Left ventricle myocardium inferior (tissue), 1 donor: ENCODE results near the gene KCNN2. TPM values are rescaled to one million over a fixed set of nuclear protein-coding genes. Genes with fewer than 3 reads are reported as not detected.

Source experiments
- DNase-seq: peaks from one replicate; pipeline ENCODE4 v3.0.0-alpha.2; 2020
- H3K27ac ChIP-seq: fragments of 200-600 bp; replicated peaks from 2 replicates; pipeline ENCODE4 v1.8.0; 2021
- H3K27me3 ChIP-seq: fragments of 200-600 bp; 2 replicates; pipeline ENCODE4 v1.8.0; 2021; ENCODE audit warnings: low read depth
- H3K36me3 ChIP-seq: fragments of 200-600 bp; 2 replicates; pipeline ENCODE4 v1.8.0; 2021
- H3K4me1 ChIP-seq: fragments of 200-600 bp; 2 replicates; pipeline ENCODE4 v1.8.0; 2021
- H3K4me3 ChIP-seq: fragments of 200-600 bp; 2 replicates; pipeline ENCODE4 v1.8.0; 2021; ENCODE audit warnings: mild to moderate bottlenecking, moderate library complexity
- H3K9me3 ChIP-seq: fragments of 200-600 bp; replicated peaks from 2 replicates; pipeline ENCODE4 v1.8.0; 2021
- intact Hi-C: fragments of 100-400 bp; cut with micrococcal nuclease; formaldehyde crosslinking; loops from one replicate; pipeline ENCODE4 v1.11.0; 2022
- total RNA-seq: library from RNA; stranded (reverse); fragmentation: NEBNext Ultra II Directional; extraction: Animal tissue kit (Norgen Biotek cat#: 25700); gene quantifications from one replicate; pipeline ENCODE4 v1.2.1, GENCODE V29; 2021
- TF ChIP-seq, protein P1 (sequence below): fragments of 200-600 bp; IDR thresholded peaks from 2 replicates; pipeline ENCODE4 v1.8.0; 2021; ENCODE audit warnings: antibody characterized with exemption, mild to moderate bottlenecking, borderline replicate concordance
- donor health status: DM: no; HTN: yes; CAD: no; lungs with severe emphysema.

The KCNN2 gene
- total RNA-seq, 1 donor from 2014 or later, result 7.2 TPM

DNA sequence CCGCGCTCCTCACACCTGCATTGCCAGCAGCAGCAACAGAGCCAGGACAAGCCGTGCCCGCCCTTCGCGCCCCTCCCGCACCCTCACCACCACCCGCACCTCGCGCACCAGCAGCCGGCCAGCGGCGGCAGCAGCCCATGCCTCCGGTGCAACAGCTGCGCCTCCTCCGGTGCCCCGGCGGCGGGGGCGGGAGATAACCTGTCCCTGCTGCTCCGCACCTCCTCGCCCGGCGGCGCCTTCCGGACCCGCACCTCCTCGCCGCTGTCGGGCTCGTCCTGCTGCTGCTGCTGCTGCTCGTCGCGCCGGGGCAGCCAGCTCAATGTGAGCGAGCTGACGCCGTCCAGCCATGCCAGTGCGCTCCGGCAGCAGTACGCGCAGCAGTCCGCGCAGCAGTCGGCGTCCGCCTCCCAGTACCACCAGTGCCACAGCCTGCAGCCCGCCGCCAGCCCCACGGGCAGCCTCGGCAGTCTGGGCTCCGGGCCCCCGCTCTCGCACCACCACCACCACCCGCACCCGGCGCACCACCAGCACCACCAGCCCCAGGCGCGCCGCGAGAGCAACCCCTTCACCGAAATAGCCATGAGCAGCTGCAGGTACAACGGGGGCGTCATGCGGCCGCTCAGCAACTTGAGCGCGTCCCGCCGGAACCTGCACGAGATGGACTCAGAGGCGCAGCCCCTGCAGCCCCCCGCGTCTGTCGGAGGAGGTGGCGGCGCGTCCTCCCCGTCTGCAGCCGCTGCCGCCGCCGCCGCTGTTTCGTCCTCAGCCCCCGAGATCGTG lies 517 bp downstream of the KCNN2 start:
- TF ChIP-seq, protein P1, sequence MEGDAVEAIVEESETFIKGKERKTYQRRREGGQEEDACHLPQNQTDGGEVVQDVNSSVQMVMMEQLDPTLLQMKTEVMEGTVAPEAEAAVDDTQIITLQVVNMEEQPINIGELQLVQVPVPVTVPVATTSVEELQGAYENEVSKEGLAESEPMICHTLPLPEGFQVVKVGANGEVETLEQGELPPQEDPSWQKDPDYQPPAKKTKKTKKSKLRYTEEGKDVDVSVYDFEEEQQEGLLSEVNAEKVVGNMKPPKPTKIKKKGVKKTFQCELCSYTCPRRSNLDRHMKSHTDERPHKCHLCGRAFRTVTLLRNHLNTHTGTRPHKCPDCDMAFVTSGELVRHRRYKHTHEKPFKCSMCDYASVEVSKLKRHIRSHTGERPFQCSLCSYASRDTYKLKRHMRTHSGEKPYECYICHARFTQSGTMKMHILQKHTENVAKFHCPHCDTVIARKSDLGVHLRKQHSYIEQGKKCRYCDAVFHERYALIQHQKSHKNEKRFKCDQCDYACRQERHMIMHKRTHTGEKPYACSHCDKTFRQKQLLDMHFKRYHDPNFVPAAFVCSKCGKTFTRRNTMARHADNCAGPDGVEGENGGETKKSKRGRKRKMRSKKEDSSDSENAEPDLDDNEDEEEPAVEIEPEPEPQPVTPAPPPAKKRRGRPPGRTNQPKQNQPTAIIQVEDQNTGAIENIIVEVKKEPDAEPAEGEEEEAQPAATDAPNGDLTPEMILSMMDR, result peak; percentile 11
- no peaks in the 10 kb centered on the region for H3K36me3 ChIP-seq
- peak overlapping the region; percentile 75 for H3K27ac ChIP-seq
- peaks cover 40% of the 10 kb centered on the region for H3K4me1 ChIP-seq
- peak overlapping the region; percentile 80 for H3K4me3 ChIP-seq
- H3K9me3 ChIP-seq, result no peaks in the 10 kb centered on the region
- peak; percentile 16 for DNase-seq
- H3K27me3 ChIP-seq, result peaks cover 44% of the 10 kb centered on the region
- intact Hi-C loops, result no loop called here

DNA sequence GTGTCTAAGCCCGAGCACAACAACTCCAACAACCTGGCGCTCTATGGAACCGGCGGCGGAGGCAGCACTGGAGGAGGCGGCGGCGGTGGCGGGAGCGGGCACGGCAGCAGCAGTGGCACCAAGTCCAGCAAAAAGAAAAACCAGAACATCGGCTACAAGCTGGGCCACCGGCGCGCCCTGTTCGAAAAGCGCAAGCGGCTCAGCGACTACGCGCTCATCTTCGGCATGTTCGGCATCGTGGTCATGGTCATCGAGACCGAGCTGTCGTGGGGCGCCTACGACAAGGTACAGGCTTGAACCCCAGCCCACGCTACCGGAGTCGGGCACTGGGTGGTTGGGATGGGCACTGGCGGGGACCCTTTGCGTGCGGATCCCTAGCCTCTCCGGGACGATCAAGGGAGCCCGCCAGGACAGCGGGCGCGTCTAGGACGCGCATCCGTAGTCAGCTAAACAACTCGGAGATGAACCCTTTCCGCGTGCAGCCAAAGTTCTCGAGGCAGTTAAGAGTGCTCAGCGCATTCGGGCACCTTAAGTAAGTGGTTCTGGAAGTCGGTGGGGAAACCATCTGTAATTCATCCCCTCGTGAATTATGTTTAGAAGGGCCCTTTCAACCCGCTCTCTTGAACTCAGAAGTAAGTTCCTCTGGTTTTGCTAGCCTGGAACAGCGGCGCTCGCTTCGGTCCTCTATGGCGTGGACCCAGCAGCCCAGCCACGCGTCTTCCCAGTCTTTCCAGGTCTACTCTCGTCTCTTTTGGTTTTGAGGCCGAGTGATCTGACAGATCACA lies 1.3 kb downstream of the KCNN2 start:
- no peaks in the 10 kb centered on the region for H3K9me3 ChIP-seq
- DNase-seq, result no peak
- H3K27me3 ChIP-seq, result peaks cover 44% of the 10 kb centered on the region
- H3K36me3 ChIP-seq, result no peaks in the 10 kb centered on the region
- TF ChIP-seq, protein P1, result no peak
- intact Hi-C loops, result no loop called here
- H3K27ac ChIP-seq, result peak overlapping the region; percentile 75
- H3K4me1 ChIP-seq, result peaks cover 40% of the 10 kb centered on the region
- peak overlapping the region; percentile 80 for H3K4me3 ChIP-seq

DNA sequence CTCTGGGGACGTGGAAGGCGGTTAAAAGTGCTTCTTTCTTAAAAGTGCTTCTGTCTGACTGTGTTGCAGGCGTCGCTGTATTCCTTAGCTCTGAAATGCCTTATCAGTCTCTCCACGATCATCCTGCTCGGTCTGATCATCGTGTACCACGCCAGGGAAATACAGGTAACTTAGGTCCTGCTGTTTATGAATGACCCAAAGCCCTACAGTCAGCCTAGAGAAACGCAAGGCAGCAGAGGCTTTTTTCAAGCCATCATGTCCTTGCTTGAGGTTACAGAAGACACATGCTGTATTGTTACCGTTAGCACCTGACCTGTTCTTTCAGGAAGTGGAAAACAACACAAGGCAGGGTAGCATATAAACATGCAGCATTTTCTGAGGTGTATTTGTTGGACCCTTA lies 2.0 kb downstream of the KCNN2 start:
- Histone ChIP-seq H3K27ac (no peak overlapping the region), H3K4me3 (peak overlapping the region; percentile 80), H3K36me3 (no peaks in the 10 kb centered on the region), H3K27me3 (peaks cover 44% of the 10 kb centered on the region), H3K4me1 (peaks cover 40% of the 10 kb centered on the region), H3K9me3 (no peaks in the 10 kb centered on the region)
- intact Hi-C loops, result no loop called here
- no peak for DNase-seq
- TF ChIP-seq, protein P1, result no peak

DNA sequence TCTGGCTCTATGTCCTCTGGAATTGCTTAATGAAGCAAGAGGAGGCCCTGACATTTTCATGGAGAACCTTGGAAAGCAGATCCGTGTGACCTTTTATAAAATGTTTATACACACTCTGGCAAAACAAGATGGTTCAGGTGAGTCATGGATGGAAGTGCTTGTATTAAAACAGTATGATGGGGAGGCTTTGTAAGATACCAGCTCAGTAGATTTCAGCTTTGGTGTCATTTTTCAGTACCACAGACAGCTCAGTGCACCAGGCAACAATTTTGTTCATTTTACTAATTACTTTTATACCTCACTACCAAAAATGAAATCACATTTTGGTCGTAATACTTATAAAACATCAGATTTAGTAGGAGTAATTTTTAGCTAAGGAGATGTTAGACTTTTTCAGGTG lies 5.2 kb downstream of the KCNN2 start:
- H3K27me3 ChIP-seq, result peaks cover 24% of the 10 kb centered on the region
- intact Hi-C loops, result no loop called here
- no peak for DNase-seq
- H3K9me3 ChIP-seq, result no peaks in the 10 kb centered on the region
- H3K27ac ChIP-seq, result no peak overlapping the region
- TF ChIP-seq, protein P1, result no peak
- H3K36me3 ChIP-seq, result no peaks in the 10 kb centered on the region
- no peak overlapping the region for H3K4me3 ChIP-seq
- peaks cover 41% of the 10 kb centered on the region for H3K4me1 ChIP-seq

DNA sequence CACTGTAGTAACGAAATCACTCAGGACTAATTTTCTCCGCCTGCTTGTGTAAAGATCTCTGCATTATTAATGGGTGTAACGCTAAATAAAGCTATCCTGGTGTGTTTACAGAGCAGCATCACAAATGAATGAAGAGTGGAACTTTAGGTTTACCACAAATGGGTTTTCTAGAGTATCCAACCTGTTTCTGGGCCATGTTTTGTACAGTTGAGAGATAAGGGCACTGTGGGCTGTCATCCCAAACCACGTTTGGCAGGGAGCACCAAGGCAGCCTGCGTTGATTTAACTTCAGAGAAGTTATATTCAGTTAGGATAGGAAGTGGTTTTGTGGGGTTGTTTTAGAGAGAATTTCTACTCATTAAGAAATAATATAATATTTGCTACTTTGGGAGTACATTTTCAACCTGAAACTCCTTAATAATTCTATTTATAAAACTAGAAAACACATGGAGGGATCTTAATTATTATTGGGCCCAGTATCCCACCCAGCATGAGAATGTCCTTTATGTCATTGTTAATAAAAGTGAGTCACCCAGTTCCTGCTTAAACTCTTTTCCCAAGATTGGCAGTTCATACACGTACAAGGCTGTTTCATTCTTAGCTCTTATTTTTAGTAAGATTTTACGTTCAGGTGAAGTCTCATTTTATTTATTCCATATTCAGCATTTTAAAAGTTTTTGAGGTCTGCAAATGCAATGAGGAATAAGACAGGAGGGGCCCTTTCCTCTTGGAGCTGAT lies 8.0 kb downstream of the KCNN2 start:
- intact Hi-C loops, result no loop called here
- peak overlapping the region; percentile 45 for H3K27ac ChIP-seq
- TF ChIP-seq, protein P1, result no peak
- DNase-seq, result no peak
- no peaks in the 10 kb centered on the region for H3K9me3 ChIP-seq
- no peak overlapping the region for H3K4me3 ChIP-seq
- peaks cover 19% of the 10 kb centered on the region for H3K4me1 ChIP-seq
- no peaks in the 10 kb centered on the region for H3K36me3 ChIP-seq
- H3K27me3 ChIP-seq, result peaks cover 4% of the 10 kb centered on the region
